Loucy (cell line): Measurements from ENCODE around the gene RGR.

Experiments
- CTCF ChIP-seq: fragments of 200-600 bp; sonication (generic); conservative IDR thresholded peaks from 2 replicates; pipeline ENCODE4 v1.5.1; 2014; ENCODE audit warnings: mild to moderate bottlenecking, antibody characterized with exemption, low read length
- EZH2phosphoT487 ChIP-seq: fragments of 200-600 bp; IDR thresholded peaks from 2 replicates; pipeline ENCODE4 v1.6.1; 2018; ENCODE audit warnings: antibody characterized with exemption, mild to moderate bottlenecking, moderate library complexity, borderline replicate concordance

- TF ChIP-seq CTCF (no peak), EZH2phosphoT487 (no peak)
Measured at GRCh38 chr10:84230359-84230758, 14.5 kb upstream of the RGR start.
